HG03066 (cell line): Measurements from ENCODE around the gene ZNF668.
"Not testable (repeated sequence)": the region's sequence is repeated elsewhere in the genome, so short reads cannot be mapped to it uniquely, and the experiment has no call there.

Experiments
- ATAC-seq: cut with Tn5 transposase; IDR thresholded peaks from one replicate; pipeline ENCODE4 v1.9.1; 2021; ENCODE audit warnings: low read depth; ENCODE audit not compliant: unreplicated experiment

ZNF668 gene

DNA sequence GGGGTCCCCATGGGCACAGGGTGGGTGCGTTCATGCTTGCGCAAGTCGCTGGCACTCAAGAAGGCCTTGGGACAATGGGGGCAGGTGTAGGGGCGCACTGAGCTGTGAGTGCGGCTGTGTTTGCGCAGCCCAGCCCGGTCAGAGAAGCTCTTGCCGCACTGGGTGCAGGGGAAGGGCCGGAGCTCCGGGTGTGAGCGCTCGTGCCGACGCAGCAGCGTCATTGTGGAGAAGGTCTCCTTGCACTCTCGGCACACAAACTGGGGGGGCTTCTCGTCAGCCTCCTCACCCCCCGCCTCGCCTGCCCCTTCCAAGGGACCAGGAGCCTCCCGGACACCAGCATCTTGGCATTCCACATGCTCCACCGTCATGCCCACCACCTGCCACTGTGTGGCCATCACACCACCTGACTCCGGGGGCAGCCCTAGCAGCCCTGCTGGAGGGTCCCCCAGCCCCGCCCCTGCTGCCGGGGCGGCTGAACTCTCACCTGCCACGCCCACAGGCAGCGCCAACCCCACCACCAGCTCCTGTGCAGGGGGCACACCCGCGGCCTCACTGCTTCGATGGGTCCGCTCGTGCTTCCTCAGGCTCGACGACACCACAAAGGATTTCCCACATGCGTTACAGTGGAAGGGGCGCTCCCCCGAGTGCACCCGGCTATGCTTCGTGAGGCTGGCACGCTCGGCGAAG is 12.8 kb downstream of the ZNF668 start:
- ATAC-seq = no peak

DNA sequence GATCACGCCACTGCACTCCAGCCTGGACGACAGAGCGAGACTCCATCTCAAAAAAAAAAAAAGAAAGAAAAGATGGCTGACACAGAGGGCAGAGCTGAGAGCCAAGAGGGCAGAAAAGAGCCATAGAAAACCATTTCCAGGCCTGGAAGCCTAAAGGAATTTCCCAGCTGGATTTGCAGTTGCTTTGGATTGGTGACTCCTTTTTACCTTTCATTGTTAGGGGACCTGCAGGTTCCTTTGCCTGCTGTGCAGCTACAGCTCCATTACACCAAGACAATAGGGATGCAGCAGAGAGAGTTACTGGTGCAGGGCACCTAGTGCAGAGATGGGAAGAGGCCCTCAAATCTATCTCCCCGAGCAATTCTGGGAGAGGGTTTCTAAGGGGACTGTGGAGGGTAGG is 18.4 kb downstream of the ZNF668 start:
- no peak for ATAC-seq

- no peak for ATAC-seq
Observed at GRCh38 chr16:31052114-31052513, 21.9 kb downstream of the ZNF668 start.

DNA sequence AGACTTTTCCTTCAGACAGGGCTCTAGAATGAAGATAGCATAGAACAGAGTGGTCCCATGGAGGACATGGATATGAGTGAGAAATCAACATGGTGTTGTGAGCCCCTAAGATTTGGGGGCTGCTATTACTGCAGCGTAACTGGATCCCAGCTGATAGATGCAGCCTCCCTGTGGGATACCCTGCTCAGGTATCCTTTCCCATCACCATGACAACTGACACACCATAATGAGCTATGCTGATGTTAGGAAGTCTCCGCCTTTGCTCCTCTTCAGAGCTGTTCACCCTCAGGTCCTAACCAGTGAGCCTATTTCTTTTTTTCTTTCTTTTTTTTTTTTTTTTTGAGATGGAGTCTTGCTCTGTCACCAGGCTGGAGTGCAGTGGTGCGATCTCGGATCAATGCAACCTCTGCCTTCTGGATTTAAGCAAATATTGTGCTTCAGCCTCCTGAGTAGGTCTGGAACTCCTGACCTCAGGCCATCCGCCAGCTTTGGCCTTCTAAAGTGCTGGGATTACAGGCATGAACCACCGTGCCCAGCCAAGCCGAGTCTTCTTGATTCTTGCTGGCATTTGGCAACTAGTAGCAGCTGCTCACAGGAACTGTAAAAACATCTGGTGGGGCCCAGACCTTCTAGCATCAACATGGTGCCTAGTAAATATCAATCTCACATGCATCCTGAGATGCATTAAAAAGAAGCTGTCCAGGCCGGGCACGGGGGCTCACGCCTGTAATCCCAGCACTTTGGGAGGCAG is 23.6 kb downstream of the ZNF668 start:
- no peak for ATAC-seq

- no peak for ATAC-seq
Observed at GRCh38 chr16:31043898-31044481, 30.1 kb downstream of the ZNF668 start.

GRCh38 chr16:31043352-31043751 is 30.7 kb downstream of the ZNF668 start:
- ATAC-seq = no peak

- no peak for ATAC-seq
Observed at GRCh38 chr16:31042866-31043265, 31.2 kb downstream of the ZNF668 start.

DNA sequence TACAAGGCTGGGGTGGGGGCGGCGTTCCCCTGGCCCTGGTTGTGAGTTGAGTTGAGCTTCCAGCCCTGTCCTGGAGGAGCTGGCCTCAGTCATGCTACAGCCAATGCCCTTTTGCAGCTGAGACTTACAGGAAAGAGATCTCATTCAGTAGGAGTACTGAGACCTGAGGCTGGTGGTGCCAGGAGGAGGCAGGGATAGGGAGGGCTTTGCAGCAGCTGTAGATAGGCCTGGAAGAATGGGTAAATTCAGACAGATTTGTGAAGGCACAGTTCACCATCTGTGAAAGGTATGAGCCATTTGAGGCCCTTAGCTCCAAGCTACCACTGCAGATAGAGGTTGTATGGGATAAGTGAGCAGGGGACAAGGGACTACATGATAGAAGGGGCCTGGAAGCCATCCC is 35.0 kb downstream of the ZNF668 start:
- ATAC-seq = no peak

DNA sequence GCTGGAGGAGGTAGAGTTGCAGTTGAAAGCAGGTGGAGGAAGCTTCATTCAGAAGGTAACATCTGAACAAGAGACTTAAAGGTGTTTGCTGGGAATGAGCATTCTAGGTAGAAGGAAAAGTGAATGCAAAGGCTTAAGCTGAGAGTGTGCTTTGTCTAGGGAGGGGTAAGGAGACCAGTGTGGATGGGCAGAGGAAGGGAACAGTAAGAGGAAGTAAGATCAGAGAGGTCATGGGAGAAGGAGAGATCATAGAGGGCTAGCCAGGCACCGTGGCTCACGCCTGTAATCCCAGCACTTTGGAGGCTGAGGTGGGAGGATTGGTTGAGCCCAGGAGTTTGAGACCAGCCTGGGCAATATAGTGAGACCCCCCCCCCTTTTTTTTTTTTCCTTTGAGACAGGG is 37.3 kb downstream of the ZNF668 start:
- ATAC-seq = no peak

GRCh38 chr16:31033709-31034492 is 40.1 kb downstream of the ZNF668 start:
- ATAC-seq = peak; percentile 43

DNA sequence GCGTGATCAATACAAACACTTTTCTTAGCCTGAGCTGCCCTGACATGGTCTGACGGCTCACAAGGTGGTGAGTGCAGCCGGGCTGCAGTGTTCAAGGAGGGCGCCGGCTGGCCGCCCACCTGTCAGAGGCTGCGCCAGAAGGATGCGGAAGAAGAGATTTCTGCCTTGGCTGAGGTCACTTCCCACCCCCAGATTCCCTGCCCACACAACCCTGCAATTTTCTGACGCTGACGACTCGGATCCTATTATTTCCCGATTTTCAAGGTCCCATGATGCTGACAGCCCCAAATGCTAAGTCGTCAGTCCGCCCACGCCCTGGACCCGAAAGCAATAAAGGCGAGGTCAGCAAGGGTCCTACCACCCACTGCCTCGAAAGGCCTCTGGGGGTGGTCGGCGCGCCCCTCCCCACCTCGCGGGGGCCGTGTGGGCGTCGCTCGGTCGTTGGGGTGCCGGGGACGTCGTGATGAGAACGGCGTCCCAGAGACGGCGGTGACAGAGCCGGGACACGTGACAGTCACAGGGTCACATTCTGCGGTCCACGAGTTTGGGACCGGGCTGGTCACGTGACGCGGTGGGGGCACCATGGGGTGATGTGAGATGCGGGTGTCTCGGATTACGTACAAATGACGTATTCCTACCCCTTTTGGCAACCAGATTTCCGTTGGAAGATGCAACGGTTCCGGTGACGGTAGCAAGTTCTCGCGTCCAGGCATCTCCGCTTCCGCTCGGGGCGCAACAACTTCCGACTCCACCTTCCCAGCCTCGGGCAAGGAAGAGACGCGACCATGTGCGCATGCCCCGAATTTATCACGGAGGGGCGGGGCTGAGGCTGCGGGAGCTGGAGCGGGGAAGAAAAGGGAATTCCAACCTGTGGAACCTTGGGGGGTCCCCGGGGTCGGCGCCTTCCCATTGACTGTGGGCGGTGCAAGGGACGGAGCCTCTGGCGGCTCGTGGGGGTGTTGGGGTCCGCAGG is 41.0 kb downstream of the ZNF668 start, which contains the start of gene STX4:
TSS of gene STX4 (plus strand) at position 823 of the 973 bp plus-strand sequence. CDS start 248 bp downstream, outside the sequence.
- ATAC-seq = peak; percentile 80

DNA sequence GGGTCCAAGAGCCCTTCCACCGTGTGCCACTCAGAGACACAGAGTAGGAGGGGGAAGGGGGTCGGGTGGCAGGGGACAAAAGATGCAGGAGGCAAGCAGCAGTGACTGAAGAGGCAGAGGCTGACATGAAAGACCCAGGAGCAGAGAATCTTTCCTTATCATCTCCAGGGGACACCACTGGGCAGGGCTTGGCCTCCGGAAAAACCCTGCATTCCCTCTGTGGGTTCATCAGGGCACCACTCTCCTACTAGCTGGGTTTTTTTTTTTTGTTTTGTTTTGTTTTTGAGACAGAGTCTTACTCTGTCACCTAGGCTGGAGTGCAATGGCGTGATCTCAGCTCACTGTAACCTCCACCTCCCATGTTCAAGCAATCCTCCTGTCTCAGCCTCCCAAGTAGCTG is 42.8 kb downstream of the ZNF668 start:
- ATAC-seq = no peak

DNA sequence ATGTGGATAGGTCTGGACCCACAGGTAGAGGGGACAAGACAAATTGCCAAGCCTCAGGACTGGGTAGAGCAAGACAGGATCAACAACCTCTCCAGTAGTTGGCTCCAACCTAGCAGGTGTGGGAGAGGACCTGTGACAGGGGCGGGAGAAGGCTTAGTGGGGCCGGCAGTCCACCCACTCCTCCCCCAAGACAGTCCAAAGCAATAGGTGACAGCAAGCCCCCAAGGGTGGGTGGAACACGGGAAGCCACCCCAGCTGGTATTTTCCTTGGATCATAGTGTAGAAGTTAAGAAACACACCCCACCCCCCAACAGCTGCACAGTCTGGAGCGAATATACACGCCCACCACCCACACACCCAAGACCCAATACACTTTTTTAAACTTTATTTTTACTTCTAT is 44.8 kb downstream of the ZNF668 start:
- no peak for ATAC-seq

- ATAC-seq = no peak
Observed at GRCh38 chr16:31025339-31025738, 48.7 kb downstream of the ZNF668 start.

DNA sequence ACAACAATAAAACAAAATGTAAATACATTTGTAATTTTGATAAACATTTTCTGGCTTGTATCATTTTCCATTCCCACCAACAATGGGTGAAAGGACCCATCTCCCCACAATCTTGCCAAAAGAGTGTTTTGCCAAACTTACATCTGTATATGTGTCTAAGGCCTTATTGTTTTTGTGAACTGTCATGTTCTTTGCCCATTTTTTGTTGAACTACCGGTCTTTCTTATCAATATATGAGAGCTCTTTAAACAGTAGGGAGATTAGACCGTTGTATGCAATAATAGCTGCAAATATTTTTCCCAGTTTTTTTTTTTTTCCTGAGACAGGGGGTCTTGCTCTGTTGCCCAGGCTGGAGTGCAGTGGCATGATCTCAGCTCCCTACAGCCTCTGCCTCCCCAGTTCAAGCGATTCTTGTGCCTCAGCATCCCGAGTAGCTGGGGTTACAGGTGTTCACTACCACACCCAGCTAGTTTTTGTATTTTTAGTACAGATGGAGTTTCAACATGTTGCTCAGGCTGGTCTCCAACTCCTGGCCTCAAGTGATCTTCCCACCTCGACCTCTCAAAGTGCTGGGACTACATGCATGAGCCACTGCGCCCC is 50.3 kb downstream of the ZNF668 start:
- no peak for ATAC-seq

DNA sequence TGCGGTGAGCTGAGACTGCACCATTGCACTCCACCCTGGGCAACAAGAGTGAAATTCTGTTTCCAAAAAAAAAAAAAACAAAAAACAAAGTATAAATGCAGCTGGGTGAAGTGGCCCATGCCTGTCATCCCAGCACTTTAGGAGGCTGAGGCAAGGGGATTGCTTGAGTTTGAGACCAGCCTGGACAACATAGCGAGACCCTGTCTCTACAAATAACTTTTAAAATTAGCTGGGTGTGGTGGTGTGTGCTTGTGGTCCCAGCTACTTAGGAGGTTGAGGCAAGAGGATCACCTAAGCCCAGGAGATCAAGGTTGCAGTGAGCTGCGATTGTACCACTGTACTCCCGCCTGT is 50.8 kb downstream of the ZNF668 start:
- no peak for ATAC-seq

- ATAC-seq = no peak
Observed at GRCh38 chr16:31022544-31023251, 51.3 kb downstream of the ZNF668 start.

GRCh38 chr16:31020536-31020935 is 53.5 kb downstream of the ZNF668 start:
- ATAC-seq = no peak

DNA sequence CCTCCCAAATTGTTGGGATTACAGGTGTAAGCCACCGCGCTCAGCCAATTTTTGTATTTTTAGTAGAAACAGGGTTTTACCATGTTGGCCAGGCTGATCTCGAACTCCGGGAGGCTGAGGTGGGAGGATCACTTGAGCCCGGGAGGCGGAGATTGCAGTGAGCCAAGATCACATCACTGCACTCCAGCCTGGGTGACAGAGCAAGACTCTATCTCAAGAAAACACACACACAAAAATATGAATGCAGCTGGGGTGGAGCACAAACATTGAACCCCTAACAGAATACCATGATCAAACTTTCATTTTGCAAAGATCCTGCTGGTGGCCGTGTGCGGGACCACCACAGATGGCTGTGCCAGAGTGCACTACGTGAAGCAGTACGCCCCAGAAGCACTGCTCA is 56.3 kb downstream of the ZNF668 start:
- ATAC-seq = not testable (repeated sequence)
